ENCODE results near the gene APBA2.

- no peak for TF ChIP-seq POLR2A (IDR thresholded peaks at IDR 0.05)
- no peak for TF ChIP-seq CTCF (IDR thresholded peaks at IDR 0.05 in 8 of 11, conservative IDR thresholded peaks at IDR 0.05 in 3 of 11)
Observed at GRCh38 chr15:28985691-28986090, 99.9 kb downstream of the APBA2 start.
